HEK293 (cell line): ENCODE measurements around the gene TTC23.
A peak's percentile ranks its signal among the peaks of the same experiment; 100 is the strongest.

Experiments used
- KLF1 ChIP-seq: fragments of 450-650 bp; formaldehyde crosslinking; IDR thresholded peaks from 2 replicates; pipeline ENCODE4 v1.5.1; 2016; ENCODE audit warnings: missing biosample characterization, missing genetic modification characterization
- KLF17 ChIP-seq: fragments of 450-650 bp; formaldehyde crosslinking; IDR thresholded peaks from 2 replicates; pipeline ENCODE4 v1.5.1; 2016; ENCODE audit warnings: missing biosample characterization, missing genetic modification characterization
- OSR2 ChIP-seq: fragments of 450-650 bp; formaldehyde crosslinking; IDR thresholded peaks from 2 replicates; pipeline ENCODE4 v1.5.1; 2016; ENCODE audit warnings: missing biosample characterization, missing genetic modification characterization
- REPIN1 ChIP-seq: fragments of 450-650 bp; formaldehyde crosslinking; IDR thresholded peaks from 2 replicates; pipeline ENCODE4 v1.5.1; 2017; ENCODE audit warnings: missing biosample characterization, missing genetic modification characterization, low read depth
- TSHZ1 ChIP-seq: fragments of 450-650 bp; formaldehyde crosslinking; IDR thresholded peaks from 2 replicates; pipeline ENCODE4 v1.5.1; 2016; ENCODE audit warnings: missing biosample characterization, missing genetic modification characterization, borderline replicate concordance
- ZBTB1 ChIP-seq: fragments of 450-650 bp; formaldehyde crosslinking; IDR thresholded peaks from 2 replicates; pipeline ENCODE4 v1.5.1; 2016; ENCODE audit warnings: missing biosample characterization, missing genetic modification characterization
- ZBTB49 ChIP-seq: fragments of 450-650 bp; formaldehyde crosslinking; IDR thresholded peaks from 2 replicates; pipeline ENCODE4 v1.5.1; 2016; ENCODE audit warnings: missing biosample characterization, missing genetic modification characterization, low read depth
- ZFP3 ChIP-seq: fragments of 450-650 bp; formaldehyde crosslinking; IDR thresholded peaks from 2 replicates; pipeline ENCODE4 v1.5.1; 2016; ENCODE audit warnings: low read depth, missing biosample characterization, missing genetic modification characterization
- ZNF114 ChIP-seq: fragments of 450-650 bp; formaldehyde crosslinking; IDR thresholded peaks from 2 replicates; pipeline ENCODE4 v1.5.0; 2017; ENCODE audit warnings: missing biosample characterization, missing genetic modification characterization
- ZNF169 ChIP-seq: fragments of 450-650 bp; formaldehyde crosslinking; IDR thresholded peaks from 2 replicates; pipeline ENCODE4 v1.5.1; 2016; ENCODE audit warnings: missing biosample characterization, missing genetic modification characterization
- ZNF184 ChIP-seq: fragments of 450-650 bp; IDR thresholded peaks from 2 replicates; pipeline ENCODE4 v1.5.1; 2018; ENCODE audit warnings: missing biosample characterization, mild to moderate bottlenecking, missing genetic modification characterization
- ZNF19 ChIP-seq: fragments of 450-650 bp; formaldehyde crosslinking; IDR thresholded peaks from 2 replicates; pipeline ENCODE4; 2016; ENCODE audit warnings: missing biosample characterization, missing genetic modification characterization, low read depth
- ZNF223 ChIP-seq: fragments of 450-650 bp; formaldehyde crosslinking; IDR thresholded peaks from 2 replicates; pipeline ENCODE4 v1.5.1; 2016; ENCODE audit warnings: missing biosample characterization, missing genetic modification characterization
- ZNF239 ChIP-seq: fragments of 450-650 bp; formaldehyde crosslinking; IDR thresholded peaks from 2 replicates; pipeline ENCODE4 v1.5.1; 2016; ENCODE audit warnings: missing biosample characterization, missing genetic modification characterization
- ZNF266 ChIP-seq: fragments of 450-650 bp; formaldehyde crosslinking; IDR thresholded peaks from 2 replicates; pipeline ENCODE4 v1.5.1; 2016; ENCODE audit warnings: missing biosample characterization, missing genetic modification characterization, low read depth
- ZNF311 ChIP-seq: fragments of 450-650 bp; formaldehyde crosslinking; IDR thresholded peaks from 2 replicates; pipeline ENCODE4 v1.5.1; 2017; ENCODE audit warnings: missing biosample characterization, missing genetic modification characterization, borderline replicate concordance
- ZNF354C ChIP-seq: fragments of 450-650 bp; formaldehyde crosslinking; IDR thresholded peaks from 2 replicates; pipeline ENCODE4 v1.5.1; 2016; ENCODE audit warnings: missing biosample characterization, missing genetic modification characterization, low read depth, borderline replicate concordance
- ZNF362 ChIP-seq: fragments of 450-650 bp; formaldehyde crosslinking; IDR thresholded peaks from 2 replicates; pipeline ENCODE4 v1.5.1; 2016; ENCODE audit warnings: missing biosample characterization, missing genetic modification characterization
- ZNF391 ChIP-seq: fragments of 450-650 bp; formaldehyde crosslinking; IDR thresholded peaks from 2 replicates; pipeline ENCODE4 v1.5.1; 2016; ENCODE audit warnings: low read depth, missing biosample characterization, missing genetic modification characterization, borderline replicate concordance
- ZNF394 ChIP-seq: fragments of 450-650 bp; formaldehyde crosslinking; IDR thresholded peaks from 2 replicates; pipeline ENCODE4 v1.5.1; 2016; ENCODE audit warnings: missing biosample characterization, missing genetic modification characterization, mild to moderate bottlenecking, moderate library complexity, borderline replicate concordance
- ZNF433 ChIP-seq: fragments of 450-650 bp; formaldehyde crosslinking; IDR thresholded peaks from 2 replicates; pipeline ENCODE4 v1.5.1; 2016; ENCODE audit warnings: missing biosample characterization, missing genetic modification characterization, low read depth
- ZNF48 ChIP-seq: fragments of 450-650 bp; formaldehyde crosslinking; IDR thresholded peaks from 2 replicates; pipeline ENCODE4 v1.5.1; 2016; ENCODE audit warnings: missing biosample characterization, missing genetic modification characterization
- ZNF585B ChIP-seq: fragments of 450-650 bp; formaldehyde crosslinking; IDR thresholded peaks from 2 replicates; pipeline ENCODE4 v1.5.1; 2016; ENCODE audit warnings: missing biosample characterization, missing genetic modification characterization
- ZNF600 ChIP-seq: fragments of 450-650 bp; formaldehyde crosslinking; IDR thresholded peaks from 2 replicates; pipeline ENCODE4 v1.5.1; 2016; ENCODE audit warnings: missing biosample characterization, missing genetic modification characterization
- ZNF660 ChIP-seq: fragments of 450-650 bp; IDR thresholded peaks from 2 replicates; pipeline ENCODE4 v1.5.1; 2018; ENCODE audit warnings: missing biosample characterization, mild to moderate bottlenecking, missing genetic modification characterization
- ZNF692 ChIP-seq: fragments of 450-650 bp; formaldehyde crosslinking; IDR thresholded peaks from 2 replicates; pipeline ENCODE4 v1.5.1; 2016; ENCODE audit warnings: missing biosample characterization, missing genetic modification characterization
- ZNF747 ChIP-seq: fragments of 450-650 bp; formaldehyde crosslinking; IDR thresholded peaks from 2 replicates; pipeline ENCODE4 v1.5.1; 2016; ENCODE audit warnings: missing biosample characterization, missing genetic modification characterization
- ZSCAN30 ChIP-seq: fragments of 450-650 bp; IDR thresholded peaks from 2 replicates; pipeline ENCODE4 v1.5.1; 2018; ENCODE audit warnings: missing biosample characterization, mild to moderate bottlenecking, missing genetic modification characterization, moderate library complexity
- ZSCAN5A ChIP-seq: fragments of 450-650 bp; formaldehyde crosslinking; IDR thresholded peaks from 2 replicates; pipeline ENCODE4 v1.5.1; 2016; ENCODE audit warnings: missing biosample characterization, missing genetic modification characterization

Gene TTC23

GRCh38 chr15:99123713-99124451 lies 125.5 kb downstream of the TTC23 start (continued):
- no peak for TF ChIP-seq ZBTB49 (tag by site-specific recombination)
- TF ChIP-seq ZNF354C, result no peak
- no peak for TF ChIP-seq REPIN1
- no peak for TF ChIP-seq ZNF19 (tag by site-specific recombination)
- peak; percentile 97 for TF ChIP-seq ZNF600 (tag by site-specific recombination)
- TF ChIP-seq ZNF184, result peak; percentile 32; the same call in 1 of the 2 replicates
- no peak for TF ChIP-seq ZNF362 (tag by site-specific recombination)
- peak; percentile 57; the same call in 1 of the 2 replicates for TF ChIP-seq ZNF394 (tag by site-specific recombination)
- no peak for TF ChIP-seq ZNF223 (tag by site-specific recombination)
- no peak for TF ChIP-seq ZNF114 (tag by site-specific recombination)
- peak; percentile 97 for TF ChIP-seq ZNF660
- no peak for TF ChIP-seq KLF1 (tag by site-specific recombination)
- no peak for TF ChIP-seq ZBTB1 (tag by site-specific recombination)
- 0 out of 2 replicates have a peak, but pooled peaks have one; percentile 53 for TF ChIP-seq TSHZ1 (tag by site-specific recombination)
- TF ChIP-seq ZNF747, result no peak
- TF ChIP-seq ZNF48, result no peak
- no peak for TF ChIP-seq ZNF169 (tag by site-specific recombination)
- peak; percentile 80 for TF ChIP-seq ZNF692 (tag by site-specific recombination)
- TF ChIP-seq ZNF311 (tag by site-specific recombination), result no peak
- TF ChIP-seq ZNF585B (tag by site-specific recombination), result no peak
- no peak for TF ChIP-seq ZNF391 (tag by site-specific recombination)
- peak; percentile 86 for TF ChIP-seq ZSCAN30 (tag by site-specific recombination)
- no peak for TF ChIP-seq ZNF433 (tag by site-specific recombination)
- no peak for TF ChIP-seq ZNF239 (tag by site-specific recombination)
- no peak for TF ChIP-seq ZSCAN5A (tag by site-specific recombination)
- no peak for TF ChIP-seq ZFP3
- TF ChIP-seq OSR2, result peak; percentile 60
- no peak for TF ChIP-seq ZNF266 (tag by site-specific recombination)
- TF ChIP-seq KLF17 (tag by site-specific recombination), result no peak
